ENCODE data around the gene ANLN.

DNA sequence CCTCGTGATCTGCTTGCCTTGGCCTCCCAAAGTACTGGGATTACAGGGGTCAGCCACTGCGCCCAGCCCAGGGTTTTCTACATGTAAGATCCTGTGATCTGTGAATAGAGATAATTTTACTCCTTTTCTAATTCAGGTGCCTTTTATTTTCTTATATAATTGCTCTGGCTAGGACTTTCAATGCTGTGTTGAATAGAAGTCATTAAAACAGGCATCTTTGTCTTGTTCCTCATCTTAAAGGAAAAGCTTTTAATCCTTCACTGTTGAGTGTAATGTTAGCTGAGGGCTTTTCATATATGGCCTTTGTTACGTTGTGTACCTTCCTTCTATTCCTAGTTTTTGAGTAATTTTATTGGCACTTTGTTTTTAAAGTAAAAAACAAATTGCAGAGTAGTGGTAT lies 26.6 kb downstream of the ANLN start:
- TF ChIP-seq, protein P1, sequence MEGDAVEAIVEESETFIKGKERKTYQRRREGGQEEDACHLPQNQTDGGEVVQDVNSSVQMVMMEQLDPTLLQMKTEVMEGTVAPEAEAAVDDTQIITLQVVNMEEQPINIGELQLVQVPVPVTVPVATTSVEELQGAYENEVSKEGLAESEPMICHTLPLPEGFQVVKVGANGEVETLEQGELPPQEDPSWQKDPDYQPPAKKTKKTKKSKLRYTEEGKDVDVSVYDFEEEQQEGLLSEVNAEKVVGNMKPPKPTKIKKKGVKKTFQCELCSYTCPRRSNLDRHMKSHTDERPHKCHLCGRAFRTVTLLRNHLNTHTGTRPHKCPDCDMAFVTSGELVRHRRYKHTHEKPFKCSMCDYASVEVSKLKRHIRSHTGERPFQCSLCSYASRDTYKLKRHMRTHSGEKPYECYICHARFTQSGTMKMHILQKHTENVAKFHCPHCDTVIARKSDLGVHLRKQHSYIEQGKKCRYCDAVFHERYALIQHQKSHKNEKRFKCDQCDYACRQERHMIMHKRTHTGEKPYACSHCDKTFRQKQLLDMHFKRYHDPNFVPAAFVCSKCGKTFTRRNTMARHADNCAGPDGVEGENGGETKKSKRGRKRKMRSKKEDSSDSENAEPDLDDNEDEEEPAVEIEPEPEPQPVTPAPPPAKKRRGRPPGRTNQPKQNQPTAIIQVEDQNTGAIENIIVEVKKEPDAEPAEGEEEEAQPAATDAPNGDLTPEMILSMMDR (conservative IDR thresholded peaks at IDR 0.05; ENCODE audit: low read length), result no peak
- TF ChIP-seq EZH2phosphoT487 (IDR thresholded peaks at IDR 0.05; ENCODE audit: borderline replicate concordance), result no peak

Data from Loucy (cell line).